ENCODE results near the gene SRPK2.

GRCh38 chr7:105325216-105325904 lies 63.4 kb downstream of the SRPK2 start:
- TF ChIP-seq POLR2AphosphoS5 (IDR thresholded peaks at IDR 0.05; ENCODE audit: low read depth, low read length) = no peak
- no peak for TF ChIP-seq CTCF (IDR thresholded peaks at IDR 0.05)
- no peak for TF ChIP-seq SIN3A (IDR thresholded peaks at IDR 0.05; ENCODE audit: borderline replicate concordance, insufficient read depth, low read depth, low read length)
- TF ChIP-seq REST (IDR thresholded peaks at IDR 0.05; ENCODE audit: insufficient read depth in 1 of 2, low read depth in 2 of 2, low read length in 1 of 2) = no peak
- no peak for TF ChIP-seq TCF7L2 (IDR thresholded peaks at IDR 0.05; ENCODE audit: low read depth, low read length)
